Stimulated activated naive B cell treated with anti-CD40 and anti-IgM and Interleukin-4, amounts not matched to agents 10 μg/mL and 1 μg/mL and 100 μg/mL, for 72 hours (primary cell): ENCODE measurements around the gene CDK3.
"Not testable (repeated sequence)": the region's sequence is repeated elsewhere in the genome, so short reads cannot be mapped to it uniquely, and the experiment has no call there.

Experiments
- ATAC-seq, 2 donors: fragments of 150-1000 bp; cut with Tn5 transposase; replicated peaks; 2 replicates each; pipeline ENCODE4 v1.10.0; 2021; ENCODE audit warnings: moderate library complexity in 1 of 2
- DNase-seq: peaks from one replicate; pipeline ENCODE4 v3.0.0; 2021
- H3K27ac Mint-ChIP-seq: one replicate; pipeline ENCODE4 v1.8.0; 2022; ENCODE audit warnings: mild to moderate bottlenecking, mixed read lengths
- H3K27me3 Mint-ChIP-seq, 2 donors: one replicate each; pipeline ENCODE4 v1.8.0; 2022; ENCODE audit warnings: mixed read lengths in 2 of 2
- H3K36me3 Mint-ChIP-seq, 2 donors: one replicate each; pipeline ENCODE4 v1.8.0; 2022; ENCODE audit warnings: mixed read lengths in 2 of 2, mild to moderate bottlenecking in 1 of 2
- H3K4me1 Mint-ChIP-seq, 2 donors: one replicate each; pipeline ENCODE4 v1.8.0; 2022; ENCODE audit warnings: mixed read lengths in 2 of 2, mild to moderate bottlenecking in 1 of 2
- H3K4me3 Mint-ChIP-seq, 2 donors: one replicate each; pipeline ENCODE4 v1.8.0; 2022; ENCODE audit warnings: mild to moderate bottlenecking in 2 of 2, mixed read lengths in 2 of 2, moderate library complexity in 1 of 2
- H3K9me3 Mint-ChIP-seq, 2 donors: one replicate each; pipeline ENCODE4 v1.8.0; 2022; ENCODE audit warnings: mixed read lengths in 2 of 2, mild to moderate bottlenecking in 1 of 2

Gene CDK3

GRCh38 chr17:76032073-76032779, 31.6 kb downstream of the CDK3 start:
- Mint-ChIP-seq H3K4me1 (peaks cover 9 to 12% of the 10 kb centered on the region in 2 donors), H3K27me3 (peaks cover 0 to 8% of the 10 kb centered on the region in 2 donors), H3K36me3 (peaks cover 2 to 10% of the 10 kb centered on the region in 2 donors), H3K9me3 (no peaks in the 10 kb centered on the region), H3K27ac (no peak overlapping the region), H3K4me3 (no peak overlapping the region)
- ATAC-seq, result no peak
- DNase-seq, result no peak

- ATAC-seq, result no peak
- H3K4me3 Mint-ChIP-seq, result no peak overlapping the region
Observed at GRCh38 chr17:76032780-76033108, 32.1 kb downstream of the CDK3 start.

DNA sequence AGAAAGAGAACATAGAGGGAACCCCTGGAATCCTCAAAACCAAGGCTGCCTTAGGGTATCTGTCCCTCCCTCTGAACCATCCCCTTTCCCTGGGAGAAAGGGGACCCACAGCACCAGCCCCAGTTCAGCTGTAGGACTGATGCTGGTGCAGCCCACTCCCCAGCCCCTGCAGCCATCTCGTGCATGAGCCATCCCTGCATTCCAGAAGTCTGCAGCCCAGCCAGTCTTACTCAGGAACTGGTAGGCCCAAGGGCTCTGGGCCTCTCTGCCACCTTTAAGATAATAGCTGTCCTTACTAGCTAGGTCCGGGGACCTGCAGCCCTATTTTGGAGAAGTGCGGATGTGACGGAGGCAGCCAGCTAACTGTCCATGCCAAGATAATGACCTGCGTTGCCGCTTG, 32.5 kb downstream of the CDK3 start:
- Mint-ChIP-seq H3K9me3 (no peaks in the 10 kb centered on the region), H3K4me3 (no peak overlapping the region), H3K27me3 (peaks cover 0 to 8% of the 10 kb centered on the region in 2 donors), H3K27ac (no peak overlapping the region), H3K4me1 (peaks cover 8 to 12% of the 10 kb centered on the region in 2 donors), H3K36me3 (peaks cover 3 to 12% of the 10 kb centered on the region in 2 donors)
- no peak for DNase-seq
- ATAC-seq, result no peak

More at GRCh38 chr17:76032780-76033108, 32.1 kb downstream of the CDK3 start:
- no peak for DNase-seq
- peaks cover 8 to 12% of the 10 kb centered on the region in 2 donors for H3K4me1 Mint-ChIP-seq
- H3K9me3 Mint-ChIP-seq, result no peaks in the 10 kb centered on the region
- peaks cover 0 to 8% of the 10 kb centered on the region in 2 donors for H3K27me3 Mint-ChIP-seq
- H3K27ac Mint-ChIP-seq, result no peak overlapping the region
- H3K36me3 Mint-ChIP-seq, result peaks cover 2 to 10% of the 10 kb centered on the region in 2 donors

DNA sequence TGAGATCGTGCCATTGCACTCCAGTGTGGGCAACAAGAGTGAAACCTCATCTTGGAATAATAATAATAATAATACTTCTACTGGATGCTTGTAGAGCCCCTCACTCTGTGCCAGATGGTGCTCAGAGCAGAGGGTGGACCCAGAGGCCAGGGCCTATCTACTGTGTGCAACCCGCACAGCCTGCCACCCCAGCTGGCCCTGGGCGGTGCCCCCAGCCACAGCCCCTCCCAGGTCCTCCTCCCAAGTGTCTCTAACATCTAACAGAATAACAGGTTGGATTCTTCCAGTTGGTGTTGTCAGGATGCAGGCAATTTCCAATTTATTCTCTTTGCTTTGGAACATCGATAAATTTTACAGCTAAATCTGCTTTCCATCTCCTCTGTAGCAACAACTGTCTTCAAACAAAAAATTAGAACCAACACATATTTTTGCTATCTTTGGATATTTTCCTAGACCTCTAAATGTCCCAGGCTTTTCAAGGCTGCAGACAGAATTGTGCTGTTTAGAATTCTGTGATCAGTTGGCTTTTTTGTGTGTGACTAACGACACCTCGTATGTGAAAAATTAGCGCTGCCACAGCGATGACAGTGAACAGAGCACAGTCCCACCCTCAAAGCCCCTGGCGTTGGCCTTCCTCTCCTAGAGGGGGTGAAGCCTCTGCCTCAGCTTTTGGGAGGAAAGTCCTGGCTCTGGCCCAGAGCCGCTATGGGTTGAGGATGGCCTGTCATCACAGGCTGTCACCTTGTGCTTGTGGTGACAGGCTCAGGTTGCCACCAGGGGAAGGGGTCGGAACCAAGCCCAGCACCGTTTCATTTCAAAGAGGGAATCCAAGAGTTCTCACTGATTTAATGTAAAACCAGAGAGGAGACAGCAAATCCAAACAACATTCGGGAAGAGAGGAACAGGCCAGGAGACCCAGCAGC, 34.0 kb downstream of the CDK3 start:
- DNase-seq (no peak), ATAC-seq (no peak)
- Mint-ChIP-seq H3K27me3 (peaks cover 0 to 2% of the 10 kb centered on the region in 2 donors), H3K9me3 (no peaks in the 10 kb centered on the region), H3K4me3 (no peak overlapping the region), H3K27ac (no peak overlapping the region), H3K4me1 (peaks cover 3 to 4% of the 10 kb centered on the region in 2 donors), H3K36me3 (peaks cover 9 to 27% of the 10 kb centered on the region in 2 donors)

GRCh38 chr17:76036497-76037261, 36.0 kb downstream of the CDK3 start:
- peaks cover 0 to 1% of the 10 kb centered on the region in 2 donors for H3K4me1 Mint-ChIP-seq
- no peak overlapping the region for H3K4me3 Mint-ChIP-seq
- no peak overlapping the region for H3K27ac Mint-ChIP-seq
- ATAC-seq (no peak), DNase-seq (no peak)
- H3K36me3 Mint-ChIP-seq, result peaks cover 17 to 41% of the 10 kb centered on the region in 2 donors
- no peaks in the 10 kb centered on the region for H3K9me3 Mint-ChIP-seq
- H3K27me3 Mint-ChIP-seq, result no peaks in the 10 kb centered on the region

DNA sequence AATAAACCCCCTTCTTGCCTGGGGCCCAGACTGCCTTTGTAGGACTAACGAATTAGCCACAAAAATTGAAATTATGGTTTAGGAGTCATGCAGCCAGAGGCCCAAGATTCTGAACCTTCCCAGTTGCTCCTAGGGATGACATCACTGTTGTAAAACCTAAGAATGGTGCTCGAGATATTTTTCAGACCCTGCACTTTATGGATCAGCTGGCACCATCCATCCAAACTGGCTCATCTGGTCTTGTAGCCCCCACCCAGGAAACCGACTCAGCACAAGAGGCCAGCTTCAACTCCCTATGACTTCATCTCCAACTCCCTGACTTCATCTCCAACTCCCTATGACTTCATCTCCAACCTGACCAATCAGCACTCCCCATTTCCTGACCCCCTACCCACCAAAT, 37.4 kb downstream of the CDK3 start:
- DNase-seq, result no peak
- ATAC-seq, result no peak
- no peak overlapping the region for H3K27ac Mint-ChIP-seq

GRCh38 chr17:76039121-76039520, 38.5 kb downstream of the CDK3 start:
- Mint-ChIP-seq H3K4me3 (no peak overlapping the region), H3K27me3 (no peaks in the 10 kb centered on the region), H3K27ac (no peak overlapping the region), H3K36me3 (peaks cover 34 to 56% of the 10 kb centered on the region in 2 donors), H3K4me1 (peaks cover 0 to 1% of the 10 kb centered on the region in 2 donors), H3K9me3 (no peaks in the 10 kb centered on the region)
- ATAC-seq (no peak), DNase-seq (no peak)

More for the DNA sequence above, 37.4 kb downstream of the CDK3 start:
- H3K4me1 Mint-ChIP-seq, result peaks cover 0 to 1% of the 10 kb centered on the region in 2 donors
- H3K9me3 Mint-ChIP-seq, result no peaks in the 10 kb centered on the region
- H3K36me3 Mint-ChIP-seq, result peaks cover 23 to 48% of the 10 kb centered on the region in 2 donors
- H3K27me3 Mint-ChIP-seq, result no peaks in the 10 kb centered on the region
- H3K4me3 Mint-ChIP-seq, result no peak overlapping the region

GRCh38 chr17:76040376-76040775, 39.7 kb downstream of the CDK3 start:
- no peak for DNase-seq
- no peak for ATAC-seq
- H3K36me3 Mint-ChIP-seq, result peaks cover 36 to 60% of the 10 kb centered on the region in 2 donors
- H3K27me3 Mint-ChIP-seq, result no peaks in the 10 kb centered on the region
- peak overlapping the region; percentile 62 for H3K27ac Mint-ChIP-seq
- H3K9me3 Mint-ChIP-seq, result no peaks in the 10 kb centered on the region
- peaks cover 0 to 1% of the 10 kb centered on the region in 2 donors for H3K4me1 Mint-ChIP-seq
- no peak overlapping the region for H3K4me3 Mint-ChIP-seq

GRCh38 chr17:76042868-76043267, 42.2 kb downstream of the CDK3 start:
- not testable (repeated sequence) for ATAC-seq, H3K9me3 Mint-ChIP-seq

GRCh38 chr17:76044475-76045007, 43.9 kb downstream of the CDK3 start:
- H3K27me3 Mint-ChIP-seq, DNase-seq, H3K27ac Mint-ChIP-seq, H3K4me3 Mint-ChIP-seq, ATAC-seq, H3K9me3 Mint-ChIP-seq: not testable (repeated sequence)
- Mint-ChIP-seq H3K36me3 (peaks cover 50 to 67% of the 10 kb centered on the region in 2 donors), H3K4me1 (peaks cover 6 to 17% of the 10 kb centered on the region in 2 donors)

More at GRCh38 chr17:76042868-76043267, 42.2 kb downstream of the CDK3 start:
- peak overlapping the region; percentile 47 for H3K27ac Mint-ChIP-seq
- H3K36me3 Mint-ChIP-seq, result peaks cover 43 to 68% of the 10 kb centered on the region in 2 donors
- not testable (repeated sequence) for DNase-seq, H3K27me3 Mint-ChIP-seq, H3K4me3 Mint-ChIP-seq, H3K4me1 Mint-ChIP-seq

DNA sequence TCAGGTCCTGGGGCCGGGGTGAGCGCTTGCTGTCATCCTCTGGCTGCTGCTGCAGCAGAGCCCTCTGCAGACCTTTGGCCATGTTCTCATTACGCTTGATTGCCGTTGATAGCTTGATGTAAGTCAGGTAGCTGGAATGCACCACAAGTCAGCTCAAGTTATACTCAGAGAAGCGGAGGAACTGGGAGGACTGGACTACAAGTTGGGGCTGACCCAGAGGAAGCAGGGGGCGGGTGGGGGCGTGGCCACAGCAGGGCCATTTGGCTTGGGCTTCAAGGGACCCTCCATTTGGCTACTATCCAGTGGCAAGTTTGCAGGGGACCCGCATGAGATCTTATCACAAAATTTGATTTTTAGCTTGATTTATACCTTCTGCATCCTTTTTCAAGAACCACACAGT, 45.4 kb downstream of the CDK3 start:
- no peaks in the 10 kb centered on the region for H3K27me3 Mint-ChIP-seq
- no peak for DNase-seq
- peaks cover 6 to 17% of the 10 kb centered on the region in 2 donors for H3K4me1 Mint-ChIP-seq
- peaks cover 52 to 71% of the 10 kb centered on the region in 2 donors for H3K36me3 Mint-ChIP-seq
- no peak for ATAC-seq
- H3K4me3 Mint-ChIP-seq, result no peak overlapping the region
- H3K9me3 Mint-ChIP-seq, result no peaks in the 10 kb centered on the region
- no peak overlapping the region for H3K27ac Mint-ChIP-seq

DNA sequence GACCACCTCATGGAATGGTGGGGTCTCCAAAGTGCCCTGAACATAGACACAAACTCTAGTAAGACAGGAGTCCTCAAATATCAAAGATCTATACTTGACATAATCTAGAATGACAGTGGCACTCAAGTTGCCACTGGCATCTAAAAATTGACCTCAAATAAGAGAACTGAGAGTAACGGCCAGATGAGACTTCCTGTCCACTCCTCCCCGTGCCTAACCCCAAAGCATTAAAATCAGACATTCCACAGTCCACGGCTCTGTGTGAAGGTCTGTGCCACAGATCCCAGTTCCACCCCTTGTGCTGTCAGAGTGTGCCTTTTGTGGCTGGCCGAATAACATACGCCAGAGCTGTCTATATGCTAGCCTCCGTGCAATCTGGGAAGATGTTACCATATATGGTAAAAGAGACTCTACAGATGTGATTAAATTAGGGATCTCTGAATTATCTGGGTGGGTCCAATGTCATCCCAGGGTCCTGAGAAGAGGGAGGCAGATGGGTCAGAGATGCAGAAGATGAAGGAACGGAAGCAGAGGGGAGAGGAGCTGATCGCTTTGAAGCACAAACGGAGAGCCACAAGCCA, 47.5 kb downstream of the CDK3 start:
- H3K27ac Mint-ChIP-seq, result peak overlapping the region; percentile 69
- H3K36me3 Mint-ChIP-seq, result peaks cover 45 to 64% of the 10 kb centered on the region in 2 donors
- ATAC-seq (peak in 1 of 2 donors; percentile 33), DNase-seq (no peak)
- H3K27me3 Mint-ChIP-seq, result no peaks in the 10 kb centered on the region
- no peaks in the 10 kb centered on the region for H3K9me3 Mint-ChIP-seq
- H3K4me3 Mint-ChIP-seq, result no peak overlapping the region
- peaks cover 8 to 17% of the 10 kb centered on the region in 2 donors for H3K4me1 Mint-ChIP-seq

- H3K27me3 Mint-ChIP-seq, result no peaks in the 10 kb centered on the region
- no peaks in the 10 kb centered on the region for H3K9me3 Mint-ChIP-seq
- DNase-seq (no peak), ATAC-seq (no peak)
- peaks cover 42 to 65% of the 10 kb centered on the region in 2 donors for H3K36me3 Mint-ChIP-seq
- no peak overlapping the region for H3K27ac Mint-ChIP-seq
- H3K4me3 Mint-ChIP-seq, result no peak overlapping the region
- peaks cover 8 to 17% of the 10 kb centered on the region in 2 donors for H3K4me1 Mint-ChIP-seq
Observed at GRCh38 chr17:76048711-76049110, 48.1 kb downstream of the CDK3 start.
